Measurements from ENCODE around the gene GTF2A1. TPM values are rescaled to one million over a fixed set of nuclear protein-coding genes. Genes with fewer than 3 reads are reported as not detected.

The GTF2A1 gene
- total RNA-seq, 4 donors from 2014 or later = 17.1 to 35.1 (median 28.4) TPM

DNA sequence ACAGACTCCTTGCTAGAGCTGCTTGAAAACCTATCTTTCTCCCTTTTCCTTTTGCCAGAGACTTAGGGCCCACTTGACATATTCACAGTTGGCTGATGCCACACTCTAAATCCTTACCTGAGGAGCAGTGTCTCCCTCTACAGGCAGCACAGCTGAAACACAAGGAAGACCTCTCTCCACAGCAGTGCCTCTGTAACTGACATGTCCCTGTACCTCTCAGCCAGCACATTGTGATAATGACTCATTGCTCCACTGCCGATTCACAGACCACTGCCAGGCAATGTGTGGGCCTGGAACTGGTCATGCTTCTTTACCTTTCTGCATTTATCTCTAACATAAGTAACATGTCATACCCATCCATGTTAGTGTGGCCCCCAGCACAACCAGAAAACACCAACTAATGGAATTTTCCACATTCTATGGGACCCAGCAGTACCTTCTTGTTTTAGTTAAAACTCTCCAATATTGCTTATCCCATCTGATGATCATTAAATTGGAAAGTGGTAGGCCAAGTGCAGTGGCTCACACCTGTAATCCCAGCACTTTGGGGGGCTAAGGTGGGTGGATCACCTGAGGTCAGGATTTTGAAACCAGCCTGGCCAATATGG is 56.5 kb downstream of the GTF2A1 start:
- WGBS = 7% methylated on average over 1 of the region's 1 CpG
- DNase-seq (ENCODE audit: extremely low spot score) = no peak

DNA sequence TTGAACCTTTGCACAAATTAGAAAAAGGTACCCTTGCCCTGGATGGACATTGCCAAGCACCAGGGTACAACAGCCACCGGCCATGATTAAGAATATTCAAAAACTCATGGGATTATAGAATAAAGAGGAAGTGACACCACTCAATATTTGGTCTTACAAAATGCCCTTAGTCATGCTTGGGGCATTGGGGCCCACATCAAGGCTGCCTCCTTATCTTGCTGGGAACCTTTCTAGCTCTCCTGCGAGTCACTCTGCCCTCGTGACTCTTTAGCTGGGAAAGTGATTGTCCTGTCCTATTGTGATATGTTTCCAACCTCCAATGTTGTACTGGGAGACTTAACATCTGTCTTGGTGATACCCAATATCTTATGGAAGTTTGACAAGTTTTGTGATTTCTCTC is 57.8 kb downstream of the GTF2A1 start:
- 80% methylated on average over 3 of the region's 3 CpGs for WGBS

More for the DNA sequence above, 56.5 kb downstream of the GTF2A1 start:
- Histone ChIP-seq H3K9me3 (no peaks in the 10 kb centered on the region), H3K4me3 (no peak overlapping the region), H3K27me3 (no peaks in the 10 kb centered on the region), H3K36me3 (no peaks in the 10 kb centered on the region), H3K27ac (replicated peaks in 1 of 4) (no peak overlapping the region), H3K4me1 (peaks cover under 1 to 2% (median 1%) of the 10 kb centered on the region in 4 donors)
- intact Hi-C loops (cut with DNase I) = no loop called here
- no peak for TF ChIP-seq EP300 (IDR thresholded peaks at IDR 0.05)
- TF ChIP-seq POLR2A (IDR thresholded peaks at IDR 0.05; ENCODE audit: low read depth) = no peak
- no peak for TF ChIP-seq POLR2AphosphoS5 (IDR thresholded peaks at IDR 0.05)
- TF ChIP-seq, protein P1, sequence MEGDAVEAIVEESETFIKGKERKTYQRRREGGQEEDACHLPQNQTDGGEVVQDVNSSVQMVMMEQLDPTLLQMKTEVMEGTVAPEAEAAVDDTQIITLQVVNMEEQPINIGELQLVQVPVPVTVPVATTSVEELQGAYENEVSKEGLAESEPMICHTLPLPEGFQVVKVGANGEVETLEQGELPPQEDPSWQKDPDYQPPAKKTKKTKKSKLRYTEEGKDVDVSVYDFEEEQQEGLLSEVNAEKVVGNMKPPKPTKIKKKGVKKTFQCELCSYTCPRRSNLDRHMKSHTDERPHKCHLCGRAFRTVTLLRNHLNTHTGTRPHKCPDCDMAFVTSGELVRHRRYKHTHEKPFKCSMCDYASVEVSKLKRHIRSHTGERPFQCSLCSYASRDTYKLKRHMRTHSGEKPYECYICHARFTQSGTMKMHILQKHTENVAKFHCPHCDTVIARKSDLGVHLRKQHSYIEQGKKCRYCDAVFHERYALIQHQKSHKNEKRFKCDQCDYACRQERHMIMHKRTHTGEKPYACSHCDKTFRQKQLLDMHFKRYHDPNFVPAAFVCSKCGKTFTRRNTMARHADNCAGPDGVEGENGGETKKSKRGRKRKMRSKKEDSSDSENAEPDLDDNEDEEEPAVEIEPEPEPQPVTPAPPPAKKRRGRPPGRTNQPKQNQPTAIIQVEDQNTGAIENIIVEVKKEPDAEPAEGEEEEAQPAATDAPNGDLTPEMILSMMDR (IDR thresholded peaks at IDR 0.05) = peak; percentile 25 to 56 (median 30)

DNA sequence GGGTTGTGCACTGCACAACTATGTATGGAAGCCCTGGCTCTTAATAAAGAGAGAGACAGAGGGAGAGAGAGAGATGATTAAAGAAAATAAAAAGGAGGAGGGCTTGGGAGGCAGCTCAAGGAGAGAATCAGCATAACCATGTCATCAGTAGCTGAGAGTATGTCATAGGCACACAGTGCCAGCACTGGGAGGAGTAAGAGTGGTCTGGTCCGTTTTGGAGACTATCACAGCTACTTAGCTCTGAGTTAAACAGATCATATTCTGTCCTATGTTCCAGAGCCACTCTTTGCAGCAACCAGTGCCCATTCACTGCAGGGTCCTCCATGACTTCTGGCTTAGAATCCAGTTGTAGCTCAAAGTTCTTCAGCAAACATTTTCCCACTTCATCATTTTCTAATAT is 59.0 kb downstream of the GTF2A1 start:
- H3K9me3 ChIP-seq = no peaks in the 10 kb centered on the region
- H3K27ac ChIP-seq (replicated peaks in 1 of 4) = no peak overlapping the region
- no peak overlapping the region for H3K4me3 ChIP-seq
- no peaks in the 10 kb centered on the region for H3K36me3 ChIP-seq
- TF ChIP-seq, protein P1 (IDR thresholded peaks at IDR 0.05) = no peak
- TF ChIP-seq EP300 (IDR thresholded peaks at IDR 0.05) (no peak), POLR2A (IDR thresholded peaks at IDR 0.05; ENCODE audit: low read depth) (no peak), POLR2AphosphoS5 (IDR thresholded peaks at IDR 0.05) (no peak)
- 80% methylated on average over 1 of the region's 1 CpG for WGBS
- intact Hi-C loops (cut with DNase I) = no loop called here
- H3K4me1 ChIP-seq = no peaks in the 10 kb centered on the region
- DNase-seq (ENCODE audit: extremely low spot score) = no peak
- no peaks in the 10 kb centered on the region for H3K27me3 ChIP-seq

More for the DNA sequence above, 57.8 kb downstream of the GTF2A1 start:
- Histone ChIP-seq H3K9me3 (no peaks in the 10 kb centered on the region), H3K27ac (replicated peaks in 1 of 4) (no peak overlapping the region), H3K27me3 (no peaks in the 10 kb centered on the region), H3K36me3 (no peaks in the 10 kb centered on the region), H3K4me1 (no peaks in the 10 kb centered on the region), H3K4me3 (no peak overlapping the region)
- intact Hi-C loops (cut with DNase I) = no loop called here
- DNase-seq (ENCODE audit: extremely low spot score) = no peak
- no peak for TF ChIP-seq POLR2A (IDR thresholded peaks at IDR 0.05; ENCODE audit: low read depth)
- no peak for TF ChIP-seq POLR2AphosphoS5 (IDR thresholded peaks at IDR 0.05)
- TF ChIP-seq, protein P1 (IDR thresholded peaks at IDR 0.05) = no peak
- TF ChIP-seq EP300 (IDR thresholded peaks at IDR 0.05) = no peak

DNA sequence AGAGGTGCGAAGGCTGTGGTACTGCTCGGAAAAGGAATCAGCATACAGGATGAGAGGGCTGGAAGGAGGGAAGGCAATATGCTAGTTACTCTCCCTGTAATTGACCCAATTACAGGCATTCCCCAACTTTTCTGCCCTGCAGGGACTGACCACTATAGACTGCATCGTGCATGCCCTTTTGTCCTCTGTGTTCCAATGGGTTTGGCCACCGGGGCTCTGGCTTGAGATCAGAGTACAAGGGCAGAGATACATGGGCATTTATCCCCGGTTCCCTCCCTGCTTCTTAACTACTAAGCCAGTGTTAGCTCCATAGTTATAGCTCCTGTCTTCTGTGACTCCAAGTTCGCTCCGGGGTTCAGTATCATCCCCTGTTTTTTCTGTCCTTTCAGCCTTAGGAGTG is 59.7 kb downstream of the GTF2A1 start:
- Histone ChIP-seq H3K9me3 (no peaks in the 10 kb centered on the region), H3K4me1 (no peaks in the 10 kb centered on the region), H3K4me3 (no peak overlapping the region), H3K27me3 (no peaks in the 10 kb centered on the region), H3K36me3 (no peaks in the 10 kb centered on the region), H3K27ac (replicated peaks in 1 of 4) (no peak overlapping the region)
- intact Hi-C loops (cut with DNase I) = no loop called here
- TF ChIP-seq EP300 (IDR thresholded peaks at IDR 0.05) (no peak), POLR2A (IDR thresholded peaks at IDR 0.05; ENCODE audit: low read depth) (no peak), POLR2AphosphoS5 (IDR thresholded peaks at IDR 0.05) (no peak)
- TF ChIP-seq, protein P1 (IDR thresholded peaks at IDR 0.05) = no peak
- no peak for DNase-seq (ENCODE audit: extremely low spot score)
- WGBS = 88% methylated on average over 7 of the region's 7 CpGs

DNA sequence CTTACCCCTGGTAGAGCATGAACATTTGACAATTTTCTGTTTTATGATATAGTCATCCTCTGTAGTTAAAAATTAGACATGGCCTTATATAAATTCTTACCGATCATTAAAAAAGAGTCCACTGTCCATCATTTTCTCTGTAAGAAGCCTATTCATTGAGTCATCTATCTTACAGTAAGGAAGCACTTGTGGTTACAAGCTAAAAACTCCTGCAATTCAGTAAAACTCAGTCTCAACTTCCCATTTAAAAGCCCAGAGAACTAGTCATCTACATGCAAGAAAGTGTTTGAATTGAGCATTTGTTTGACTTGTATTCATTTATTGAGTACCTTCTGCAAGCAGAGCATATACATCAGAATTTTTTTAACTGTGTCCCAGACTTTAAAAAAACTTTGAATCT is 63.3 kb downstream of the GTF2A1 start:
- TF ChIP-seq POLR2A (IDR thresholded peaks at IDR 0.05; ENCODE audit: low read depth) (no peak), POLR2AphosphoS5 (IDR thresholded peaks at IDR 0.05) (no peak), EP300 (IDR thresholded peaks at IDR 0.05) (no peak)
- TF ChIP-seq, protein P1 (IDR thresholded peaks at IDR 0.05) = no peak
- no peaks in the 10 kb centered on the region for H3K9me3 ChIP-seq
- H3K27ac ChIP-seq (replicated peaks in 1 of 4) = no peak overlapping the region
- no peaks in the 10 kb centered on the region for H3K27me3 ChIP-seq
- H3K4me1 ChIP-seq = no peaks in the 10 kb centered on the region
- no peak for DNase-seq (ENCODE audit: extremely low spot score)
- 68% methylated on average over 1 of the region's 1 CpG for WGBS
- H3K36me3 ChIP-seq = no peaks in the 10 kb centered on the region
- no peak overlapping the region for H3K4me3 ChIP-seq
- intact Hi-C loops (cut with DNase I) = no loop called here

Measured in esophagus muscularis mucosa (tissue), 4 donors.